Common myeloid progenitor, CD34-positive (primary cell): ENCODE results near the gene EPYC.

Experiments
- CTCF ChIA-PET: fragments of 350-600 bp; sonication (Branson Sonifier 250); formaldehyde crosslinking; loops from one replicate; lab custom pipeline; 2021; ENCODE audit warnings: antibody characterized with exemption; lab: Charles Lee
- POLR2A ChIA-PET: fragments of 350-600 bp; sonication (Branson Sonifier 250); formaldehyde crosslinking; loops from one replicate; lab custom pipeline; 2021; ENCODE audit warnings: antibody characterized with exemption; lab: Charles Lee
- DNase-seq, 3 donors: peaks; one replicate each; pipeline versions ENCODE4 v3.0.0 to v3.0.0-alpha.2; 2013
- H3K27ac ChIP-seq, 2 experiments: 1 replicate in 1 of 2; 2 replicates in 1 of 2; pipeline ENCODE4 v1.7.0; 2013; ENCODE audit warnings: inconsistent platforms in 2 of 2, low read length in 2 of 2, mild to moderate bottlenecking in 2 of 2, low read depth in 1 of 2, moderate library complexity in 1 of 2; ENCODE audit not compliant: severe bottlenecking in 2 of 2, insufficient read depth in 1 of 2, poor library complexity in 1 of 2
- H3K27me3 ChIP-seq, 5 experiments: replicated peaks in 2 of 5; 1 replicate in 3 of 5; 2 replicates in 2 of 5; pipeline versions ENCODE4 v1.6.1 to v1.7.0; 2013; ENCODE audit warnings: low read length in 4 of 5, mild to moderate bottlenecking in 2 of 5, moderate library complexity in 2 of 5, inconsistent platforms in 1 of 5; ENCODE audit not compliant: insufficient read depth in 5 of 5, control insufficient read depth in 4 of 5
- H3K36me3 ChIP-seq, 4 experiments: 1 replicate in 2 of 4; 2 replicates in 2 of 4; pipeline versions ENCODE4 v1.6.1 to v1.7.0; 2013; ENCODE audit warnings: low read length in 3 of 4, control low read depth in 1 of 4, mild to moderate bottlenecking in 1 of 4; ENCODE audit not compliant: control insufficient read depth in 4 of 4, insufficient read depth in 4 of 4
- H3K4me1 ChIP-seq, 4 experiments: 1 replicate in 3 of 4; 2 replicates in 1 of 4; pipeline versions ENCODE4 v1.6.1 to v1.7.1; 2013; ENCODE audit warnings: low read length in 3 of 4, mild to moderate bottlenecking in 3 of 4, control low read depth in 1 of 4, inconsistent platforms in 1 of 4, moderate library complexity in 1 of 4; ENCODE audit not compliant: control insufficient read depth in 4 of 4, insufficient read depth in 4 of 4; ENCODE audit errors: control extremely low read depth in 1 of 4
- H3K4me3 ChIP-seq, 7 experiments: 1 replicate in 4 of 7; 2 replicates in 3 of 7; pipeline versions ENCODE4 v1.5.1 to v1.7.0; 2013; ENCODE audit warnings: mild to moderate bottlenecking in 7 of 7, low read length in 6 of 7, moderate library complexity in 6 of 7, inconsistent platforms in 2 of 7, low read depth in 2 of 7, control low read depth in 1 of 7; ENCODE audit not compliant: insufficient read depth in 4 of 7, control insufficient read depth in 1 of 7; ENCODE audit errors: extremely low read depth in 1 of 7
- H3K9me3 ChIP-seq, 5 experiments: 1 replicate in 4 of 5; 2 replicates in 1 of 5; pipeline versions ENCODE4 v1.6.1 to v1.7.1; 2013; ENCODE audit warnings: low read length in 4 of 5, mild to moderate bottlenecking in 2 of 5, inconsistent platforms in 1 of 5, low read depth in 1 of 5, moderate library complexity in 1 of 5; ENCODE audit not compliant: control insufficient read depth in 4 of 5, insufficient read depth in 2 of 5; ENCODE audit errors: control extremely low read depth in 1 of 5
- WGBS: methylation state at CpG from one replicate; pipeline ENCODE4 v1.1.5; 2013; ENCODE audit not compliant: insufficient coverage; 5-methylcytosine and 5-hydroxymethylcytosine counted together

Gene EPYC

GRCh38 chr12:90970911-90971310 lies 33.9 kb downstream of the EPYC start:
- H3K27me3 ChIP-seq = no peaks in the 10 kb centered on the region
- CTCF ChIA-PET = interaction anchor here (1.5 to 1.6 kb wide), 2 partner anchors 137 to 140 kb away, joined by 3 to 4 read pairs; no protein-coding TSS in a partner anchor
- no peak overlapping the region for H3K27ac ChIP-seq
- no peak for DNase-seq
- no peaks in the 10 kb centered on the region for H3K36me3 ChIP-seq
- no peak overlapping the region for H3K4me3 ChIP-seq
- POLR2A ChIA-PET = no interaction called here
- H3K9me3 ChIP-seq = no peaks in the 10 kb centered on the region
- H3K4me1 ChIP-seq = no peaks in the 10 kb centered on the region

GRCh38 chr12:90970471-90970870 lies 34.3 kb downstream of the EPYC start:
- no peak overlapping the region for H3K27ac ChIP-seq
- H3K36me3 ChIP-seq = no peaks in the 10 kb centered on the region
- H3K9me3 ChIP-seq = no peaks in the 10 kb centered on the region
- H3K4me3 ChIP-seq = no peak overlapping the region
- DNase-seq = no peak
- no peaks in the 10 kb centered on the region for H3K27me3 ChIP-seq
- H3K4me1 ChIP-seq = no peaks in the 10 kb centered on the region
- CTCF ChIA-PET = interaction anchor here (1.5 to 1.6 kb wide), 4 partner anchors 9 to 385 kb away, joined by 3 to 4 read pairs (median 4); no protein-coding TSS in a partner anchor
- POLR2A ChIA-PET = no interaction called here

- no peak overlapping the region for H3K27ac ChIP-seq
- POLR2A ChIA-PET = no interaction called here
Observed at GRCh38 chr12:90969851-90970250, 34.9 kb downstream of the EPYC start.

GRCh38 chr12:90969346-90969745 lies 35.4 kb downstream of the EPYC start:
- DNase-seq = no peak
- no peak overlapping the region for H3K27ac ChIP-seq
- POLR2A ChIA-PET = no interaction called here
- H3K4me1 ChIP-seq = no peaks in the 10 kb centered on the region
- H3K4me3 ChIP-seq = no peak overlapping the region
- no CpG with 5 or more reads among the region's 1 CpG for WGBS
- no peaks in the 10 kb centered on the region for H3K9me3 ChIP-seq
- H3K36me3 ChIP-seq = no peaks in the 10 kb centered on the region
- no peaks in the 10 kb centered on the region for H3K27me3 ChIP-seq
- CTCF ChIA-PET = interaction anchor here (0.6 to 1.9 kb wide), 6 partner anchors 8 to 386 kb away, joined by 3 to 6 read pairs (median 4); no protein-coding TSS in a partner anchor

More at GRCh38 chr12:90969851-90970250, 34.9 kb downstream of the EPYC start:
- CTCF ChIA-PET = interaction anchor here (0.6 to 1.9 kb wide), 6 partner anchors 9 to 385 kb away, joined by 3 to 6 read pairs (median 4); no protein-coding TSS in a partner anchor
- Histone ChIP-seq H3K27me3 (no peaks in the 10 kb centered on the region), H3K9me3 (no peaks in the 10 kb centered on the region), H3K4me3 (no peak overlapping the region), H3K4me1 (no peaks in the 10 kb centered on the region), H3K36me3 (no peaks in the 10 kb centered on the region)
- 100% methylated on average over 1 of the region's 2 CpGs for WGBS
- no peak for DNase-seq

GRCh38 chr12:90965204-90965603 lies 39.6 kb downstream of the EPYC start:
- WGBS = no CpG with 5 or more reads among the region's 2 CpGs
- DNase-seq = peak in 2 of 3 donors; percentile 7 to 25
- H3K4me3 ChIP-seq = no peak overlapping the region
- no peaks in the 10 kb centered on the region for H3K27me3 ChIP-seq
- H3K4me1 ChIP-seq = no peaks in the 10 kb centered on the region
- ChIA-PET POLR2A (no interaction called here), CTCF (no interaction called here)
- H3K9me3 ChIP-seq = no peaks in the 10 kb centered on the region
- no peaks in the 10 kb centered on the region for H3K36me3 ChIP-seq
- no peak overlapping the region for H3K27ac ChIP-seq

GRCh38 chr12:90964616-90965015 lies 40.2 kb downstream of the EPYC start:
- WGBS = 60% methylated on average over 1 of the region's 2 CpGs
- no peak for DNase-seq
- ChIA-PET CTCF (no interaction called here), POLR2A (no interaction called here)
- Histone ChIP-seq H3K27ac (no peak overlapping the region), H3K4me3 (no peak overlapping the region), H3K4me1 (no peaks in the 10 kb centered on the region), H3K27me3 (no peaks in the 10 kb centered on the region), H3K36me3 (no peaks in the 10 kb centered on the region), H3K9me3 (no peaks in the 10 kb centered on the region)

- ChIA-PET CTCF (no interaction called here), POLR2A (no interaction called here)
- no peak overlapping the region for H3K4me3 ChIP-seq
- H3K4me1 ChIP-seq = no peaks in the 10 kb centered on the region
- WGBS = 100% methylated on average over 1 of the region's 6 CpGs
- DNase-seq = no peak
- H3K9me3 ChIP-seq = no peaks in the 10 kb centered on the region
- no peaks in the 10 kb centered on the region for H3K36me3 ChIP-seq
- no peak overlapping the region for H3K27ac ChIP-seq
- no peaks in the 10 kb centered on the region for H3K27me3 ChIP-seq
Observed at GRCh38 chr12:90963946-90964345, 40.8 kb downstream of the EPYC start.
